Activated gamma-delta T cell treated with Interleukin-2 at 50 U/mL for 16 hours (primary cell): Measurements from ENCODE around the gene AQP5.
A peak's percentile ranks its signal among the peaks of the same experiment; 100 is the strongest.

ENCODE experiments used
- DNase-seq: peaks from one replicate; pipeline ENCODE4 v3.0.0-alpha.2; 2020

AQP5 gene

DNA sequence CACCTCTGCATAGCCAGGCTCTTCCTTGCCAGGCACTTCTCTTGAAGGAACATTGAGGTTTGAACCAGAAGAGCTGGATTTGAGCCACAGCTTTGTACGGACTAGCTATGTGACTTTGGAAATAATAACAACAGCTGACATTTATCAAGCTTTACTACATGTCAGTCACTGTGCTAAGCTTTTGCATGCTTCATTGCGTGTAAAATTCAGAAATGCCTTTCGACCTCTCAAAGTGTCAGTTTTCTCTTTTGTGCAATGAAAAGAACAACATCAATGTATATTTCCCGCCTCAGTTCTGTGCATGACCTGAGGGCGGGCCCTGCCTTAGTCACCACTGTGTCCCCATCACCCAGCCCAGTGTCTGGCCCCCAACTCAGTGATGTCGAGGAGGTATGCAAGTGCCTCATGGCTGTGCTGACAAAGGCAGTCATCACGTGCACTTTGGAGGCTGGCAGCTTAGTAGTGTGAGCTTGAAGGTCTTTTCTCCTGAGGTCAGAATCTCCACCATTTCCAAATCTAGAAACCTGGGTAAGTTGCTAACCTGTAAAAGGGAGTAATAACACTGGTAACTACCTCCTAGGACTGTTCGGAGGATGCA, 29.0 kb upstream of the AQP5 start:
- no peak for DNase-seq

- DNase-seq = no peak
These were observed 27.9 kb upstream of the AQP5 start for GRCh38 chr12:49933796-49934195.

DNA sequence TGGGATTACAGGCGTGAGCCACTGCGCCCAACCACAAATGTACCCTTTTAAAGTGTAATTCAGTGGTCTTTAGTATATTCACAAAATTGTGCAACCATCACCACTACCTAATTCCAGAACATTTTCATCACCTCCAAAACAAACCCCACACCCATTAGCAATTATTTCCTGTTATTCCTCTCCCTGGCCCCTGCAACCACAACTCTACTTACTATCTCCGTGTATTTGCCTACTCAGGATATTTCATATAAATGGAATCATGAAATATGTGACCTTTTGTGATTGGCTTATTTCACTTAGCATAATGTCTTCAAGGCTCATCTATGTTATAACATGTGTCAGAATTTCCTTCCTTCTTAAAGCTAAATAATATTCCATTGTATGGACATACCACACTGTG, 27.2 kb upstream of the AQP5 start:
- DNase-seq = no peak

GRCh38 chr12:49936925-49937324, 24.7 kb upstream of the AQP5 start:
- DNase-seq = no peak

- DNase-seq = no peak
These were observed 23.9 kb upstream of the AQP5 start for GRCh38 chr12:49937639-49938300.

DNA sequence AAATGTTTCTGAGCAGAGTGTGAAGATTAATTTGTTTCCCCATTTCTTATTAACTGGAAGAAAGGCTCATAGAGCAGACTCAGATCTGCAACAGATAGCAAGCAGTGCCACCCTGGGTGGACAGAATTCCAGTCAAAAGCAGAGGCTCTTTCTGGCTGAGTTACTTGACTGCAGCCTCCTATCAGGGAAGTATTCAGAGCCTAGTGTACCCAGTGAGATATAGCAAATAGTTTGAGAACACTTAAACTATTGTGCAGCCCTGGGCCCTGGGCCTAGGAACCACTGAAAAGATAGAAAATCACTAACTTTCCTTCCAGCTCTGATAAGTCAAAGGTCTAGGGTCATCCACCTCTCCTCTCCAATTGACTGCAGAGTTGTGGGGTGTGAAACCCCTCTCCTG, 22.4 kb upstream of the AQP5 start:
- DNase-seq = no peak

DNA sequence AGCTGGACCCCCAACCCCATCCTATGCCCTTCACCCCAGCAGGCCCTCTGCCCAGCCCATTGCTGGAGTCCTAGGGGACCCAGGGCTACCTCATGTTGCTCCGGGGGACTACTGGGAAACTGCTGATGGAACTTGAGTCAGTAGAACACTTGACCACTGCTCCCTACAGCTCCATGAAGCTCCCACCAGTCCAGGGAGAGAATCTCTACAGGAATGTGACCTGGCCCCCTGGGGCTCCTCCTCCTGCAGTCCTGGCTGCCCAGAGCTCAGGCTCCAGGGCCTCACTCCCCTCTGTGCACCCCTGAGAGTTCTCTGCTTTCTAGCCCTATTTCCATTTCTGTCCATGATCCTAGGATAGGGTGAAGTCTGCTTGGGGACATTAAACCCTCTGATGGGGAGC, 22.0 kb upstream of the AQP5 start:
- DNase-seq = no peak

GRCh38 chr12:49941556-49942511, 19.8 kb upstream of the AQP5 start:
- DNase-seq = no peak

DNA sequence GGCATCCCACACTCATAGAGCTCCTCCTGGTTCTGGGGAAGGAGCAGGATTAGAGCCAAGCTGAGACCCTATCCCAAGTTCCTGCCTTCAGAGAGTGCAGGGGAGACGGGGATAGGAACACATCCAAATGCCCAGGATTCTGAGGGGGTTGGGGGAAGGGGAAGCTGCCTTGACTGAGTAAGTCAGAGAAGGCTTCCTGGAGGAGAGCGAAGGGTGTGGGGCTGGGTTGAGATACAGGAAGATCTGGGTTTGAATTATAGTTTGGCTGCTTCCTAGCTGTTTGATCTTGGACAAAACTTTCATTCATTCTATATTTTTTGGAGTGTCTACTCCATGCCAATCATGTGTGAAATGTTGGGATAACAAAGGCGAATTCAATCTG, 19.2 kb upstream of the AQP5 start:
- DNase-seq = no peak

GRCh38 chr12:49942921-49943624, 18.6 kb upstream of the AQP5 start:
- no peak for DNase-seq

- DNase-seq = no peak
These were observed 18.1 kb upstream of the AQP5 start for GRCh38 chr12:49943625-49943960.

DNA sequence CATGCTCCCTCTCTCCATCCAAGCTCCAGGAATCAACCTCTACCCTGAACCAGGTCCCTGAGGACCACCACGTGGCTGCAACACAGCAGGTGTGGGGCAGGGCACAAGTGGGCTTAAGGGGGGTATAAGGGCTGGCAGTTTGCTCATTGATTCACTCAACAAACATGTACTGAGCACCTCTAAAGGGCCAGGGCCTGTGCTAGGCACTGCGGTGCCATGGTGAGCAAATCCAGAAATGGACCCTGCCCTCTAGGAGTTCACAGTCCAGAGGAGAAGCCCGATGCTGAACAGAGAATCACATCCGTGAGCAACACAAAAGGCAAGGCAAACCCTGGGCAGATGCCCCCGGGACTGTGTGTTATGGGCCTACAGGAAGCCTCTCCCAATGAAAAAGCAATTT, 17.6 kb upstream of the AQP5 start:
- DNase-seq = no peak

DNA sequence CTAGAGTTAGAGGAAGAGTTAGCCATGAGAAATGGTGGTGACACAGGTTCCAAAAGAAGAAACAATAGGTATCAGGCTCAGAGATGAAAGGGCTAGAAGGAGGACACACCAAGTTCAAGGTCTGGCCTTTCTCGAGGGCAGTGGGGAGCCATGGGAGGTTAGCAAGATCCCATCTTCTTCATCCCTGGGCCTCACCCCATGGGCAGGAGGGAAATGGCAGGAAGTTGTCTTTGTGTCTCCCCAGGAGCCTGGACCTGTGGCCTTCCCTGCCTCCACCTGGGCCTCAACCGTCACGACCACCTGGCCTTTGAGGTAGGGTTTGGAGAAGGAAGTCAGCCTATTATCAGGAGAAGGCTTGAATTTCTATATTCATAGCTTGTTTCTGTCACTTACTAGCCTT, 17.0 kb upstream of the AQP5 start:
- DNase-seq = no peak

- peak; percentile 80 for DNase-seq
These were observed 16.1 kb upstream of the AQP5 start for GRCh38 chr12:49945394-49946080.

- DNase-seq = no peak
These were observed 15.6 kb upstream of the AQP5 start for GRCh38 chr12:49946086-49946485.

DNA sequence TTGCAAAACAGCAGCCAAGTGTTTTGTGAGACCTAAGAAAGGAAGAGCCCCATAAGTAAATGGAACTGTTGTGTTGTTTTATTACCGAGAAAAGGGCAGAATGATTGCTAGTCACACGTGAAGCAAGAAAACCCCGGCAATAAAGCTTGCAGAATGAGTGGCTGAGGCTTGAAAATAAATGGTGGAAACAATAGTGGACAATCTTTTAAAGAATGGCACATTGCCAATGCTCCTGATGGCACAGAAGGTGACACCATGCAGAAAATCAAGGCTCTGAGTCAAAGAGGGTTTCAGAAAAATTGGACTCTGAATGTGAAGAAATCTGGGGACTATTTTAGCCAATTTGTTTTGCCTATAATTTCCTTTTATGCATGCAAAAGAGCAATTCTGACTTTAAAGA, 15.2 kb upstream of the AQP5 start:
- DNase-seq = no peak

DNA sequence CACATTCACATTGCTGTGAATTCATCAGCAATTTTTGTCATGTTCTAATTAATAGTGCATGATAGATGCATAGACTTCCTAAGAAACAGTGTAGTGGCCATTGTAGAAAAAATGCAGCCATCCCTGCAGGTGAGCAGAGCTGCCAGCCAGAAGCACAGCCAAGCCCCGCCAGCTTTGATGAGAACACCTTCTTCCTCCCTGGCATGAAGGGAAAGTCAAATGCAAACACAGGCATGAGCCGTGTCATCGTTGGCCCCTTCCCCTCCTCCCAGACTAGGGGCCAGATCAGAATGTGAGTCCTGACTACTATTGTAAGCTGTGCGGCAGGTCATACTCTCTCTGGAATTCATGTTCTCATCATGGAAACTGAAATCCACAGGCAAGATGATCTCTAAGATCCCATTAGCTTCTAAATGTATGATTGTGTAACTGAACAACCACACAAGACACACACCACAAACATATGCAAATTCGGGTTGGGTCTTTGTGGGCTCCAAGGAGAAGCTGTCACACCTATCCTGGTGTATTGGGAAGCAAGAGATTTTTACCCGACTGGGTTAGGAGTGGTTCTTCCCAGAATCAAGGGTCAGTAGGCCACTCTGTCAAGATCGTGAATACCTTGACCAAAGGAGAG, 14.0 kb upstream of the AQP5 start:
- DNase-seq = no peak

DNA sequence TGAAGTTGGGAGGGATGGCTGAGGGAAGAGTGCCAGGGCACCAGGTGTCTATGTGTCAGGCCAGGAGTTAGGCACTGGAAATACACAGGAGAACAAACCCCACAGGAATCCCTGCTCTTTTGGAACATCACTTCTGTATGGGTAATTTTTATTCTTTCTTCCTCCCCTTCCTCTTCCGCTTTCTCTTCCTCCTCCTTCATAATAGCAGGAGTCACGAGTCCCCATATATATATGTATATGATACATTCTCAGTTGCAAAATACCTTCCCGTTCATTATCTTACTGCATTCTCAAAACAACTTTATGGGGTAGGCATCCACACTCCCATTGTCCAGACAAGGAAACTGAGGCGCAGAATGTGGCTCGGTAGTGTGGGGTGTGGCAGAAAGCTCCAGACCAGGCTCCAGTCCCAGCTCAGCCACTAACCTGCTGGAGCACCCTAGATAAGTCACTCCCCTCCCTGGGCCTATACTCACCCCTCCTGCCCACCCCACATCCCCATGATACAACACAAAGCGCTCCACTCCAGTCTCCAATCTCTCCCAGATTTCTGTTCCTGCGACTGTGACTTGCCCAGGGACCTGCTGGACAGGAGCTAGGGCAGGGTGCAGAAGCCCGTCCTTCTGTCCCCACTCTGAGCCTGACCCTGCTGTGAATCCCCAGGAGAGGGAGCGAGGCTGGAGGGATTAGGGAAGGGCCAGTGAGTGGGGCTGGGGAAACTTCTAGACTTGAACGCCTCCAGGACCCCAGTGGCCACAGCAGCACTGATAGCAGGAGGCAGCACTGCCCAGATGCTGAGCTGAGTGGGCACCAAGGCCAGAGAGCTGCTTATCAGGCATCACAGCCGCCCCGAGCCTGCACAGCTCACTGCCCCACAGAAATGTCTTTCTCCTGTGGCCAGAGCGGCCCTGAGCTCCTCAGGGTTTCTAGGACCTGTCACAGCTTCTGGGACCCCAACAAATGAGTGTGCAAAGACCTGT, 12.5 kb upstream of the AQP5 start:
- DNase-seq = no peak

- no peak for DNase-seq
These were observed 11.8 kb upstream of the AQP5 start for GRCh38 chr12:49949866-49950265.

- no peak for DNase-seq
These were observed 11.1 kb upstream of the AQP5 start, which contains the start of gene AQP2 for GRCh38 chr12:49950273-49951251. TSS of gene AQP2 (plus strand) at chr12:49950737. CDS start at chr12:49950831, 94 bp downstream.
